WTC11 (cell line): Measurements from ENCODE around the gene EXOSC7. TPM values are rescaled to one million over a fixed set of nuclear protein-coding genes. Genes with fewer than 3 reads are reported as not detected.

Source experiments
- ATAC-seq: fragments of 200-7000 bp; cut with Tn5 transposase; 2 replicates; pipeline ENCODE4 v1.10.0; 2021; ENCODE audit warnings: mild to moderate bottlenecking, moderate library complexity
- CTCF ChIA-PET: fragments of 300-600 bp; sonication (Branson Sonifier 250); formaldehyde crosslinking; loops from one replicate; lab custom pipeline; 2021; ENCODE audit warnings: antibody characterized with exemption; lab: Charles Lee
- POLR2A ChIA-PET: fragments of 350-600 bp; sonication (Branson Sonifier 250); formaldehyde crosslinking; loops from one replicate; lab custom pipeline; 2021; ENCODE audit warnings: antibody characterized with exemption; lab: Charles Lee
- DNase-seq: peaks from one replicate; pipeline ENCODE4 v3.0.0; 2021; ENCODE audit warnings: low spot score
- H3K27ac Mint-ChIP-seq: 2 replicates; pipeline ENCODE4 v1.8.0; 2021; ENCODE audit warnings: mixed read lengths
- H3K27me3 Mint-ChIP-seq: 2 replicates; pipeline ENCODE4 v1.8.0; 2021; ENCODE audit warnings: low read depth, mild to moderate bottlenecking, moderate library complexity, mixed read lengths
- H3K36me3 Mint-ChIP-seq: 2 replicates; pipeline ENCODE4 v1.8.0; 2021; ENCODE audit warnings: mixed read lengths
- H3K4me1 Mint-ChIP-seq: 2 replicates; pipeline ENCODE4 v1.8.0; 2022; ENCODE audit warnings: mixed read lengths
- H3K4me3 Mint-ChIP-seq: 2 replicates; pipeline ENCODE4 v1.8.0; 2021; ENCODE audit warnings: mild to moderate bottlenecking, moderate library complexity, mixed read lengths
- H3K9me3 Mint-ChIP-seq: 2 replicates; pipeline ENCODE4 v1.8.0; 2021; ENCODE audit warnings: mixed read lengths
- ATF6 ChIP-seq: sonication (generic); formaldehyde crosslinking; IDR thresholded peaks from 2 replicates; pipeline ENCODE4 v1.8.1; 2023; ENCODE audit warnings: mild to moderate bottlenecking, missing genetic modification reagents
- CBFB ChIP-seq: sonication (generic); formaldehyde crosslinking; IDR thresholded peaks from 2 replicates; pipeline ENCODE4 v1.8.1; 2022; ENCODE audit warnings: mild to moderate bottlenecking, low read depth, missing genetic modification reagents
- CTCF ChIP-seq: fragments of 200-600 bp; IDR thresholded peaks from 2 replicates; pipeline ENCODE4 v1.8.0; 2022; ENCODE audit warnings: antibody characterized with exemption
- EMX1 ChIP-seq: fragments of 250-450 bp; sonication (Bioruptor Pico); IDR thresholded peaks from 2 replicates; pipeline ENCODE4 v1.8.0; 2021; ENCODE audit warnings: mild to moderate bottlenecking
- FOXP4 ChIP-seq: sonication (generic); formaldehyde crosslinking; IDR thresholded peaks from 2 replicates; pipeline ENCODE4 v1.8.0; 2022; ENCODE audit warnings: mild to moderate bottlenecking, missing genetic modification reagents
- NR2C2 ChIP-seq: sonication (generic); formaldehyde crosslinking; IDR thresholded peaks from 2 replicates; pipeline ENCODE4 v1.8.0; 2022; ENCODE audit warnings: mild to moderate bottlenecking, missing genetic modification reagents
- PRRX2 ChIP-seq: fragments of 250-450 bp; sonication (Bioruptor Pico); IDR thresholded peaks from 2 replicates; pipeline ENCODE4 v1.8.0; 2021; ENCODE audit warnings: mild to moderate bottlenecking
- RORB ChIP-seq: fragments of 250-450 bp; sonication (Bioruptor Pico); IDR thresholded peaks from 2 replicates; pipeline ENCODE4 v1.9.0; 2021; ENCODE audit warnings: mild to moderate bottlenecking
- ZBTB21 ChIP-seq: sonication (generic); formaldehyde crosslinking; IDR thresholded peaks from 2 replicates; pipeline ENCODE4 v1.8.1; 2023; ENCODE audit warnings: mild to moderate bottlenecking, missing genetic modification reagents, borderline replicate concordance
- ZNF232 ChIP-seq: sonication (generic); formaldehyde crosslinking; IDR thresholded peaks from 2 replicates; pipeline ENCODE4 v1.8.0; 2022; ENCODE audit warnings: mild to moderate bottlenecking, missing genetic modification reagents
- ZNF281 ChIP-seq: sonication (generic); formaldehyde crosslinking; IDR thresholded peaks from 2 replicates; pipeline ENCODE4 v1.8.0; 2023; ENCODE audit warnings: mild to moderate bottlenecking, missing genetic modification reagents
- ZNF671 ChIP-seq: fragments of 250-450 bp; sonication (Bioruptor Pico); IDR thresholded peaks from 2 replicates; pipeline ENCODE4 v1.8.0; 2021; ENCODE audit warnings: mild to moderate bottlenecking
- total RNA-seq: library from RNA; stranded (reverse); gene quantifications from 3 replicates; pipeline ENCODE4 v1.2.3, GENCODE V29; 2021
- TF ChIP-seq, protein P1 (sequence below): sonication (generic); formaldehyde crosslinking; IDR thresholded peaks from 2 replicates; pipeline ENCODE4 v1.8.1; 2023; ENCODE audit warnings: mild to moderate bottlenecking, moderate library complexity, missing genetic modification reagents
- TF ChIP-seq, protein P2 (sequence below): sonication (generic); formaldehyde crosslinking; IDR thresholded peaks from 2 replicates; pipeline ENCODE4 v1.8.1; 2022; ENCODE audit warnings: mild to moderate bottlenecking, missing genetic modification reagents, moderate library complexity, borderline replicate concordance
- TF ChIP-seq, protein P3 (sequence below): sonication (generic); formaldehyde crosslinking; IDR thresholded peaks from 2 replicates; pipeline ENCODE4 v1.8.1; 2023; ENCODE audit warnings: mild to moderate bottlenecking, missing genetic modification reagents, borderline replicate concordance
- TF ChIP-seq, protein P4 (sequence below): sonication (generic); formaldehyde crosslinking; IDR thresholded peaks from 2 replicates; pipeline ENCODE4 v1.8.0; 2022; ENCODE audit warnings: mild to moderate bottlenecking, missing genetic modification reagents

Gene EXOSC7
- total RNA-seq, 1 experiment from 2014 or later = 85.7 TPM

GRCh38 chr3:45042162-45042561 lies 66.1 kb downstream of the EXOSC7 start (continued):
- TF ChIP-seq, protein P1, sequence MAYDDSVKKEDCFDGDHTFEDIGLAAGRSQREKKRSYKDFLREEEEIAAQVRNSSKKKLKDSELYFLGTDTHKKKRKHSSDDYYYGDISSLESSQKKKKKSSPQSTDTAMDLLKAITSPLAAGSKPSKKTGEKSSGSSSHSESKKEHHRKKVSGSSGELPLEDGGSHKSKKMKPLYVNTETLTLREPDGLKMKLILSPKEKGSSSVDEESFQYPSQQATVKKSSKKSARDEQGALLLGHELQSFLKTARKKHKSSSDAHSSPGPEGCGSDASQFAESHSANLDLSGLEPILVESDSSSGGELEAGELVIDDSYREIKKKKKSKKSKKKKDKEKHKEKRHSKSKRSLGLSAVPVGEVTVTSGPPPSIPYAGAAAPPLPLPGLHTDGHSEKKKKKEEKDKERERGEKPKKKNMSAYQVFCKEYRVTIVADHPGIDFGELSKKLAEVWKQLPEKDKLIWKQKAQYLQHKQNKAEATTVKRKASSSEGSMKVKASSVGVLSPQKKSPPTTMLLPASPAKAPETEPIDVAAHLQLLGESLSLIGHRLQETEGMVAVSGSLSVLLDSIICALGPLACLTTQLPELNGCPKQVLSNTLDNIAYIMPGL = no peak
- TF ChIP-seq, all 79 proteins: peak for 0

DNA sequence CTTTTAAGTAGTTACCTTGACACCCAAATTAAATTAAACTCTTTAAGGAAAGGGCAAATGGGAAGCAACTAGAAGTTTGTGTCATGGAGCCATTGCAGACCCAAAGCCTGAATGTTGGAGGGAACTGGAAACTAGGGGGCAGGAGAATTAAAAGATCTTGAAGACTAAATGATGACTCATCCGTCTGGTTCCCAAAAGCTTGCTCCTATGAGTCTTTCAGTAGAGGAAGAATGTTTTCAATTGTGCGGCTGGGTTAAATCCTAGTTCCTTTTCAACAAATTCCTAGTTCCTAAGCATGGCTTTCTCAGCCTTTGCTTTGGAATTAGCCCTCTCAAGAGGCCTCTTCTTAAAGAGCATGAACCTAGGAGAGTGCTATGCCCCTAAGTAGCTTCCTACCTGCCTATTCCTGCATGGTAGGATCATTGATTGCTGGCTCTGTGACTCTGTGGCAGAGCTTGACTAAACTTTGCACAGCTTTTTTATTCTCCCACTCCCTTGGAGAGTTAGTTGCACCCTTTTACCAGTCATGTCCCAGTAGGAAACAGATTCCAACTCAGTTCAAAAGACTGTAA lies 67.8 kb downstream of the EXOSC7 start:
- CTCF ChIA-PET = interaction anchor here (0.8 to 4.3 kb wide), 3 partner anchors 12 to 166 kb away, joined by 3 to 113 read pairs (median 5); no protein-coding TSS in a partner anchor
- Mint-ChIP-seq H3K9me3 (no peaks in the 10 kb centered on the region), H3K4me1 (peaks cover 6% of the 10 kb centered on the region), H3K27me3 (peaks cover 4% of the 10 kb centered on the region), H3K4me3 (no peak overlapping the region), H3K36me3 (no peaks in the 10 kb centered on the region), H3K27ac (no peak overlapping the region)
- no peak for ATAC-seq
- DNase-seq = no peak
- POLR2A ChIA-PET = no interaction called here
- TF ChIP-seq ATF6 (CRISPR knock-in tag) (no peak), CBFB (no peak), ZNF232 (CRISPR knock-in tag) (no peak), ZNF281 (CRISPR knock-in tag) (no peak), RORB (no peak), ZBTB21 (CRISPR knock-in tag) (no peak), PRRX2 (CRISPR knock-in tag) (no peak), FOXP4 (CRISPR knock-in tag) (no peak), CTCF (no peak), NR2C2 (CRISPR knock-in tag) (no peak), EMX1 (CRISPR knock-in tag) (no peak), ZNF671 (CRISPR knock-in tag) (no peak)
- TF ChIP-seq, protein P2, sequence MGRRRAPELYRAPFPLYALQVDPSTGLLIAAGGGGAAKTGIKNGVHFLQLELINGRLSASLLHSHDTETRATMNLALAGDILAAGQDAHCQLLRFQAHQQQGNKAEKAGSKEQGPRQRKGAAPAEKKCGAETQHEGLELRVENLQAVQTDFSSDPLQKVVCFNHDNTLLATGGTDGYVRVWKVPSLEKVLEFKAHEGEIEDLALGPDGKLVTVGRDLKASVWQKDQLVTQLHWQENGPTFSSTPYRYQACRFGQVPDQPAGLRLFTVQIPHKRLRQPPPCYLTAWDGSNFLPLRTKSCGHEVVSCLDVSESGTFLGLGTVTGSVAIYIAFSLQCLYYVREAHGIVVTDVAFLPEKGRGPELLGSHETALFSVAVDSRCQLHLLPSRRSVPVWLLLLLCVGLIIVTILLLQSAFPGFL (CRISPR knock-in tag) = no peak
- TF ChIP-seq, protein P3, sequence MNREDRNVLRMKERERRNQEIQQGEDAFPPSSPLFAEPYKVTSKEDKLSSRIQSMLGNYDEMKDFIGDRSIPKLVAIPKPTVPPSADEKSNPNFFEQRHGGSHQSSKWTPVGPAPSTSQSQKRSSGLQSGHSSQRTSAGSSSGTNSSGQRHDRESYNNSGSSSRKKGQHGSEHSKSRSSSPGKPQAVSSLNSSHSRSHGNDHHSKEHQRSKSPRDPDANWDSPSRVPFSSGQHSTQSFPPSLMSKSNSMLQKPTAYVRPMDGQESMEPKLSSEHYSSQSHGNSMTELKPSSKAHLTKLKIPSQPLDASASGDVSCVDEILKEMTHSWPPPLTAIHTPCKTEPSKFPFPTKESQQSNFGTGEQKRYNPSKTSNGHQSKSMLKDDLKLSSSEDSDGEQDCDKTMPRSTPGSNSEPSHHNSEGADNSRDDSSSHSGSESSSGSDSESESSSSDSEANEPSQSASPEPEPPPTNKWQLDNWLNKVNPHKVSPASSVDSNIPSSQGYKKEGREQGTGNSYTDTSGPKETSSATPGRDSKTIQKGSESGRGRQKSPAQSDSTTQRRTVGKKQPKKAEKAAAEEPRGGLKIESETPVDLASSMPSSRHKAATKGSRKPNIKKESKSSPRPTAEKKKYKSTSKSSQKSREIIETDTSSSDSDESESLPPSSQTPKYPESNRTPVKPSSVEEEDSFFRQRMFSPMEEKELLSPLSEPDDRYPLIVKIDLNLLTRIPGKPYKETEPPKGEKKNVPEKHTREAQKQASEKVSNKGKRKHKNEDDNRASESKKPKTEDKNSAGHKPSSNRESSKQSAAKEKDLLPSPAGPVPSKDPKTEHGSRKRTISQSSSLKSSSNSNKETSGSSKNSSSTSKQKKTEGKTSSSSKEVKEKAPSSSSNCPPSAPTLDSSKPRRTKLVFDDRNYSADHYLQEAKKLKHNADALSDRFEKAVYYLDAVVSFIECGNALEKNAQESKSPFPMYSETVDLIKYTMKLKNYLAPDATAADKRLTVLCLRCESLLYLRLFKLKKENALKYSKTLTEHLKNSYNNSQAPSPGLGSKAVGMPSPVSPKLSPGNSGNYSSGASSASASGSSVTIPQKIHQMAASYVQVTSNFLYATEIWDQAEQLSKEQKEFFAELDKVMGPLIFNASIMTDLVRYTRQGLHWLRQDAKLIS (CRISPR knock-in tag) = no peak
- TF ChIP-seq, protein P1 = no peak
- TF ChIP-seq, protein P4, sequence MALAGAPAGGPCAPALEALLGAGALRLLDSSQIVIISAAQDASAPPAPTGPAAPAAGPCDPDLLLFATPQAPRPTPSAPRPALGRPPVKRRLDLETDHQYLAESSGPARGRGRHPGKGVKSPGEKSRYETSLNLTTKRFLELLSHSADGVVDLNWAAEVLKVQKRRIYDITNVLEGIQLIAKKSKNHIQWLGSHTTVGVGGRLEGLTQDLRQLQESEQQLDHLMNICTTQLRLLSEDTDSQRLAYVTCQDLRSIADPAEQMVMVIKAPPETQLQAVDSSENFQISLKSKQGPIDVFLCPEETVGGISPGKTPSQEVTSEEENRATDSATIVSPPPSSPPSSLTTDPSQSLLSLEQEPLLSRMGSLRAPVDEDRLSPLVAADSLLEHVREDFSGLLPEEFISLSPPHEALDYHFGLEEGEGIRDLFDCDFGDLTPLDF (CRISPR knock-in tag) = no peak
